ENCODE results near the gene GSTM3.

Gene GSTM3

GRCh38 chr1:109740615-109741373 lies at the start of gene GSTM3:
Gene GSTM3 (minus strand): TSS chr1:109741038. CDS start chr1:109740287, 751 bp downstream.
- in situ Hi-C loops (cut with MboI; ENCODE audit: low sequenced_read_pairs) = no loop called here

GRCh38 chr1:109790329-109790728 lies 49.5 kb upstream of the GSTM3 start:
- in situ Hi-C loops (cut with MboI; ENCODE audit: low sequenced_read_pairs) = no loop called here

- in situ Hi-C loops (cut with MboI; ENCODE audit: low sequenced_read_pairs) = no loop called here
These were observed 48.8 kb upstream of the GSTM3 start for GRCh38 chr1:109789551-109790180.

GRCh38 chr1:109788695-109789521 lies 48.1 kb upstream of the GSTM3 start:
- in situ Hi-C loops (cut with MboI; ENCODE audit: low sequenced_read_pairs) = no loop called here

GRCh38 chr1:109787845-109788601 lies 47.2 kb upstream of the GSTM3 start:
- in situ Hi-C loops (cut with MboI; ENCODE audit: low sequenced_read_pairs) = no loop called here

GRCh38 chr1:109787211-109787844 lies 46.5 kb upstream of the GSTM3 start:
- in situ Hi-C loops (cut with MboI; ENCODE audit: low sequenced_read_pairs) = no loop called here

- in situ Hi-C loops (cut with MboI; ENCODE audit: low sequenced_read_pairs) = no loop called here
These were observed 45.7 kb upstream of the GSTM3 start for GRCh38 chr1:109786531-109787021.

- in situ Hi-C loops (cut with MboI; ENCODE audit: low sequenced_read_pairs) = no loop called here
These were observed 45.3 kb upstream of the GSTM3 start for GRCh38 chr1:109786112-109786480.

- in situ Hi-C loops (cut with MboI; ENCODE audit: low sequenced_read_pairs) = no loop called here
These were observed 44.7 kb upstream of the GSTM3 start for GRCh38 chr1:109785446-109786111.

- in situ Hi-C loops (cut with MboI; ENCODE audit: low sequenced_read_pairs) = no loop called here
These were observed 43.9 kb upstream of the GSTM3 start for GRCh38 chr1:109784551-109785252.

- in situ Hi-C loops (cut with MboI; ENCODE audit: low sequenced_read_pairs) = no loop called here
These were observed 42.6 kb upstream of the GSTM3 start for GRCh38 chr1:109783436-109783835.

- in situ Hi-C loops (cut with MboI; ENCODE audit: low sequenced_read_pairs) = no loop called here
These were observed 42.1 kb upstream of the GSTM3 start for GRCh38 chr1:109782927-109783326.

- in situ Hi-C loops (cut with MboI; ENCODE audit: low sequenced_read_pairs) = no loop called here
These were observed 41.7 kb upstream of the GSTM3 start for GRCh38 chr1:109782514-109782913.

GRCh38 chr1:109781806-109782205 lies 41.0 kb upstream of the GSTM3 start:
- in situ Hi-C loops (cut with MboI; ENCODE audit: low sequenced_read_pairs) = no loop called here

- in situ Hi-C loops (cut with MboI; ENCODE audit: low sequenced_read_pairs) = no loop called here
These were observed 40.1 kb upstream of the GSTM3 start for GRCh38 chr1:109780982-109781381.

- in situ Hi-C loops (cut with MboI; ENCODE audit: low sequenced_read_pairs) = loop anchor here (5.0 kb wide), 1 partner anchor 209 kb away; no protein-coding TSS in a partner anchor
These were observed 37.3 kb upstream of the GSTM3 start for GRCh38 chr1:109777980-109778625.

GRCh38 chr1:109777436-109777835 lies 36.6 kb upstream of the GSTM3 start:
- in situ Hi-C loops (cut with MboI; ENCODE audit: low sequenced_read_pairs) = loop anchor here (5.0 kb wide), 1 partner anchor 210 kb away; no protein-coding TSS in a partner anchor

GRCh38 chr1:109776911-109777310 lies 36.1 kb upstream of the GSTM3 start:
- in situ Hi-C loops (cut with MboI; ENCODE audit: low sequenced_read_pairs) = loop anchor here (5.0 kb wide), 1 partner anchor 210 kb away; no protein-coding TSS in a partner anchor
